HepG2 (cell line): ENCODE measurements around the gene HMBS. TPM values are rescaled to one million over a fixed set of nuclear protein-coding genes. Genes with fewer than 3 reads are reported as not detected.
A peak's percentile ranks its signal among the peaks of the same experiment; 100 is the strongest.

Experiments
- ETV6 ChIP-seq: sonication (generic); formaldehyde crosslinking; conservative IDR thresholded peaks from 2 replicates; pipeline ENCODE4 v1.4.0; 2020; ENCODE audit warnings: missing genetic modification reagents
- FOXP1 ChIP-seq, 2 experiments: fragments of 450-650 bp in 1 of 2; IDR thresholded peaks; 2 replicates each; pipeline ENCODE4 v1.6.1; 2017 to 2018; ENCODE audit warnings: antibody characterized with exemption in 1 of 2
- REPIN1 ChIP-seq: sonication (generic); formaldehyde crosslinking; IDR thresholded peaks from 2 replicates; pipeline ENCODE4 v1.8.0; 2022; ENCODE audit warnings: missing genetic modification reagents, low read depth, mild to moderate bottlenecking, borderline replicate concordance
- SMAD3 ChIP-seq: sonication (generic); formaldehyde crosslinking; IDR thresholded peaks from 2 replicates; pipeline ENCODE4 v1.4.0; 2020; ENCODE audit warnings: missing genetic modification reagents
- THYN1 ChIP-seq: sonication (generic); formaldehyde crosslinking; IDR thresholded peaks from 2 replicates; pipeline ENCODE4 v1.8.1; 2023; ENCODE audit warnings: low read depth, mild to moderate bottlenecking, moderate library complexity, missing genetic modification reagents, borderline replicate concordance
- TSC22D2 ChIP-seq: sonication (generic); formaldehyde crosslinking; IDR thresholded peaks from 2 replicates; pipeline ENCODE4 v1.5.1; 2020; ENCODE audit warnings: missing genetic modification reagents, mild to moderate bottlenecking, borderline replicate concordance
- ZBTB14 ChIP-seq: sonication (generic); formaldehyde crosslinking; IDR thresholded peaks from 2 replicates; pipeline ENCODE4 v1.4.0; 2020; ENCODE audit warnings: missing genetic modification reagents
- ZFP90 ChIP-seq: sonication (generic); formaldehyde crosslinking; IDR thresholded peaks from 2 replicates; pipeline ENCODE4 v1.8.0; 2022; ENCODE audit warnings: missing genetic modification reagents, mild to moderate bottlenecking, inconsistent platforms, borderline replicate concordance
- ZNF10 ChIP-seq: sonication (generic); formaldehyde crosslinking; IDR thresholded peaks from 2 replicates; pipeline ENCODE4 v1.4.0; 2020; ENCODE audit warnings: mild to moderate bottlenecking, low read depth, missing genetic modification reagents, borderline replicate concordance
- ZNF17 ChIP-seq: sonication (generic); formaldehyde crosslinking; IDR thresholded peaks from 2 replicates; pipeline ENCODE4 v1.5.0; 2020; ENCODE audit warnings: mild to moderate bottlenecking, missing genetic modification reagents
- ZNF234 ChIP-seq: sonication (generic); formaldehyde crosslinking; conservative IDR thresholded peaks from 2 replicates; pipeline ENCODE4 v1.5.1; 2020; ENCODE audit warnings: mild to moderate bottlenecking, missing genetic modification reagents
- ZNF563 ChIP-seq: sonication (generic); formaldehyde crosslinking; IDR thresholded peaks from 2 replicates; pipeline ENCODE4 v1.8.0; 2022; ENCODE audit warnings: mild to moderate bottlenecking, moderate library complexity, missing genetic modification reagents
- ZNF598 ChIP-seq: sonication (generic); formaldehyde crosslinking; IDR thresholded peaks from 2 replicates; pipeline ENCODE4 v1.5.1; 2020; ENCODE audit warnings: mild to moderate bottlenecking, missing genetic modification reagents, borderline replicate concordance
- ZNF720 ChIP-seq: sonication (generic); formaldehyde crosslinking; IDR thresholded peaks from 2 replicates; pipeline ENCODE4 v1.4.0; 2020; ENCODE audit warnings: missing genetic modification reagents
- ZNF770 ChIP-seq: sonication (generic); formaldehyde crosslinking; IDR thresholded peaks from 2 replicates; pipeline ENCODE4 v1.5.0; 2020; ENCODE audit warnings: mild to moderate bottlenecking, missing genetic modification reagents
- polyA plus RNA-seq, 8 experiments: library from polyadenylated mRNA; depleted of rRNA in 3 of 8; stranded (reverse) in 7 of 8; unstranded in 1 of 8; fragments of >200 nt; fragmentation: Illumina TruSeq in 4 of 8; extraction: Trizol in 4 of 8; gene quantifications; 2 replicates each; pipeline versions ENCODE4 v1.2.1 to v1.2.3, GENCODE V29; 2011 to 2016; ENCODE audit warnings: low read depth in 4 of 8, missing spikeins in 1 of 8, mixed read lengths in 1 of 8; ENCODE audit not compliant: insufficient read depth in 1 of 8
- total RNA-seq, 5 experiments: library from RNA; depleted of rRNA; stranded (reverse); fragments of >200 nt; fragmentation: Illumina TruSeq; extraction: Trizol; gene quantifications; 2 replicates each; pipeline ENCODE4 v1.2.3, GENCODE V29; 2016; ENCODE audit warnings: low read depth in 1 of 5
- TF ChIP-seq, protein P1 (sequence below): sonication (generic); formaldehyde crosslinking; IDR thresholded peaks from 2 replicates; pipeline ENCODE4 v1.8.1; 2022; ENCODE audit warnings: low read depth, mild to moderate bottlenecking, missing genetic modification reagents
- TF ChIP-seq, protein P2 (sequence below): sonication (generic); formaldehyde crosslinking; IDR thresholded peaks from 2 replicates; pipeline ENCODE4 v1.5.0; 2020; ENCODE audit warnings: mild to moderate bottlenecking, missing genetic modification reagents, borderline replicate concordance
- TF ChIP-seq, protein P3 (sequence below): sonication (generic); formaldehyde crosslinking; IDR thresholded peaks from 2 replicates; pipeline ENCODE4 v1.4.0; 2020; ENCODE audit warnings: missing genetic modification reagents

HMBS gene
- total and polyA plus RNA-seq, 2 of the 13 experiments (the other 11 are each of a cell fraction or from before 2014, with no cell fraction given): 9.4 to 46.9 TPM

DNA sequence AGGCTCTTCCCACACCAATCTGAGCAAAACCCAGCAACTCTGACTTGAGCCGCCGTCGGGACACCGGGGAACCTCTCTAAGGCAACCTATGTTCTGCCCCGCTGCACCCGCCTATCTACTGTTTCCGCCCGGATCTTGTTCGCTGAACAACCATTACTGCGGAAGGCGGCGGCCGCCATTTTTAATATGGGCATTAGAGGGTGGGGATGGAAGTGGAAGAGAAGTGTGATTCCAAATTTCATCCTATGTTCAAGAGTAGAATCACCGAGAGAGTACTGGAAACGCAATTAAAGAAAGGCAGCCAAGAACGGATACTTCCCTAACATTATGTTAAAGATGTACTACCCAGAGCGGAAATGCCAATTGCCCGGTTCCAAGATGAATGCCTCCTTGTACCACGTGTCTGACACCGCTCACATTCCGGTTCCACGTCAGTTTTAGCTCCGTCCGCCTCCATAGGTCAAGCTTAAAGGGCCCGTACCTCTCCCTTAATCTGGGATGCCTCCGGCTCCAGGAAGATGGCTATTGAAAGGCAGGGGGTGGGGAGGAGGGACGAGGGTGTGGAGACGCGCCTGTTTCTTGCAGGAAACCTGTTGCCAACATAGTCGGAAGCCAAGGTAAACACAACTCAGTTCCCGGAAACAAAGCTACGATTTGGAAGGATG, 17.2 kb downstream of the HMBS start, which contains the start of gene DPAGT1 (continued):
- TF ChIP-seq, protein P1, sequence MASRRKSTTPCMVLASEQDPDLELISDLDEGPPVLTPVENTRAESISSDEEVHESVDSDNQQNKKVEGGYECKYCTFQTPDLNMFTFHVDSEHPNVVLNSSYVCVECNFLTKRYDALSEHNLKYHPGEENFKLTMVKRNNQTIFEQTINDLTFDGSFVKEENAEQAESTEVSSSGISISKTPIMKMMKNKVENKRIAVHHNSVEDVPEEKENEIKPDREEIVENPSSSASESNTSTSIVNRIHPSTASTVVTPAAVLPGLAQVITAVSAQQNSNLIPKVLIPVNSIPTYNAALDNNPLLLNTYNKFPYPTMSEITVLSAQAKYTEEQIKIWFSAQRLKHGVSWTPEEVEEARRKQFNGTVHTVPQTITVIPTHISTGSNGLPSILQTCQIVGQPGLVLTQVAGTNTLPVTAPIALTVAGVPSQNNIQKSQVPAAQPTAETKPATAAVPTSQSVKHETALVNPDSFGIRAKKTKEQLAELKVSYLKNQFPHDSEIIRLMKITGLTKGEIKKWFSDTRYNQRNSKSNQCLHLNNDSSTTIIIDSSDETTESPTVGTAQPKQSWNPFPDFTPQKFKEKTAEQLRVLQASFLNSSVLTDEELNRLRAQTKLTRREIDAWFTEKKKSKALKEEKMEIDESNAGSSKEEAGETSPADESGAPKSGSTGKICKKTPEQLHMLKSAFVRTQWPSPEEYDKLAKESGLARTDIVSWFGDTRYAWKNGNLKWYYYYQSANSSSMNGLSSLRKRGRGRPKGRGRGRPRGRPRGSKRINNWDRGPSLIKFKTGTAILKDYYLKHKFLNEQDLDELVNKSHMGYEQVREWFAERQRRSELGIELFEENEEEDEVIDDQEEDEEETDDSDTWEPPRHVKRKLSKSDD: peak; percentile 73; the same call in 1 of the 2 replicates
- TF ChIP-seq ZBTB14 (CRISPR knock-in tag) (no peak), ZNF720 (no peak), TSC22D2 (CRISPR knock-in tag) (no peak; the same call in 1 of the 2 replicates), ZNF17 (no peak), FOXP1 (IDR thresholded peaks at IDR 0.05) (no peak), FOXP1 (CRISPR knock-in tag; IDR thresholded peaks at IDR 0.05) (no peak; the same call in 1 of the 2 replicates), ZNF598 (CRISPR knock-in tag) (no peak), ZNF770 (CRISPR knock-in tag) (0 out of 2 replicates have a peak, but pooled peaks have one; percentile 32), ETV6 (CRISPR knock-in tag) (0 out of 2 replicates have a peak, but pooled peaks have one; percentile 81), THYN1 (CRISPR knock-in tag) (no peak), ZNF563 (peak; percentile 42; the same call in 1 of the 2 replicates), REPIN1 (peak; percentile 45), SMAD3 (CRISPR knock-in tag) (no peak), ZNF234 (CRISPR knock-in tag) (no peak), ZNF10 (CRISPR knock-in tag) (no peak), ZFP90 (no peak; the same call in 1 of the 2 replicates)
- TF ChIP-seq, protein P2, sequence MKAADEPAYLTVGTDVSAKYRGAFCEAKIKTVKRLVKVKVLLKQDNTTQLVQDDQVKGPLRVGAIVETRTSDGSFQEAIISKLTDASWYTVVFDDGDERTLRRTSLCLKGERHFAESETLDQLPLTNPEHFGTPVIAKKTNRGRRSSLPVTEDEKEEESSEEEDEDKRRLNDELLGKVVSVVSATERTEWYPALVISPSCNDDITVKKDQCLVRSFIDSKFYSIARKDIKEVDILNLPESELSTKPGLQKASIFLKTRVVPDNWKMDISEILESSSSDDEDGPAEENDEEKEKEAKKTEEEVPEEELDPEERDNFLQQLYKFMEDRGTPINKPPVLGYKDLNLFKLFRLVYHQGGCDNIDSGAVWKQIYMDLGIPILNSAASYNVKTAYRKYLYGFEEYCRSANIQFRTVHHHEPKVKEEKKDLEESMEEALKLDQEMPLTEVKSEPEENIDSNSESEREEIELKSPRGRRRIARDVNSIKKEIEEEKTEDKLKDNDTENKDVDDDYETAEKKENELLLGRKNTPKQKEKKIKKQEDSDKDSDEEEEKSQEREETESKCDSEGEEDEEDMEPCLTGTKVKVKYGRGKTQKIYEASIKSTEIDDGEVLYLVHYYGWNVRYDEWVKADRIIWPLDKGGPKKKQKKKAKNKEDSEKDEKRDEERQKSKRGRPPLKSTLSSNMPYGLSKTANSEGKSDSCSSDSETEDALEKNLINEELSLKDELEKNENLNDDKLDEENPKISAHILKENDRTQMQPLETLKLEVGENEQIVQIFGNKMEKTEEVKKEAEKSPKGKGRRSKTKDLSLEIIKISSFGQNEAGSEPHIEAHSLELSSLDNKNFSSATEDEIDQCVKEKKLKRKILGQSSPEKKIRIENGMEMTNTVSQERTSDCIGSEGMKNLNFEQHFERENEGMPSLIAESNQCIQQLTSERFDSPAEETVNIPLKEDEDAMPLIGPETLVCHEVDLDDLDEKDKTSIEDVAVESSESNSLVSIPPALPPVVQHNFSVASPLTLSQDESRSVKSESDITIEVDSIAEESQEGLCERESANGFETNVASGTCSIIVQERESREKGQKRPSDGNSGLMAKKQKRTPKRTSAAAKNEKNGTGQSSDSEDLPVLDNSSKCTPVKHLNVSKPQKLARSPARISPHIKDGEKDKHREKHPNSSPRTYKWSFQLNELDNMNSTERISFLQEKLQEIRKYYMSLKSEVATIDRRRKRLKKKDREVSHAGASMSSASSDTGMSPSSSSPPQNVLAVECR (CRISPR knock-in tag): peak; percentile 92
- TF ChIP-seq, protein P3, sequence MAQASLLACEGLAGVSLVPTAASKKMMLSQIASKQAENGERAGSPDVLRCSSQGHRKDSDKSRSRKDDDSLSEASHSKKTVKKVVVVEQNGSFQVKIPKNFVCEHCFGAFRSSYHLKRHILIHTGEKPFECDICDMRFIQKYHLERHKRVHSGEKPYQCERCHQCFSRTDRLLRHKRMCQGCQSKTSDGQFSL (CRISPR knock-in tag): no peak
